Activated T-helper 1 cell treated with Interleukin-2 at 50 U/mL for 16 hours (primary cell): ENCODE results near the gene MED15.
"Not testable (repeated sequence)": the region's sequence is repeated elsewhere in the genome, so short reads cannot be mapped to it uniquely, and the experiment has no call there.

ENCODE experiments used
- DNase-seq: peaks from one replicate; pipeline ENCODE4 v3.0.0-alpha.2; 2020; ENCODE audit warnings: low read depth

Gene MED15

DNA sequence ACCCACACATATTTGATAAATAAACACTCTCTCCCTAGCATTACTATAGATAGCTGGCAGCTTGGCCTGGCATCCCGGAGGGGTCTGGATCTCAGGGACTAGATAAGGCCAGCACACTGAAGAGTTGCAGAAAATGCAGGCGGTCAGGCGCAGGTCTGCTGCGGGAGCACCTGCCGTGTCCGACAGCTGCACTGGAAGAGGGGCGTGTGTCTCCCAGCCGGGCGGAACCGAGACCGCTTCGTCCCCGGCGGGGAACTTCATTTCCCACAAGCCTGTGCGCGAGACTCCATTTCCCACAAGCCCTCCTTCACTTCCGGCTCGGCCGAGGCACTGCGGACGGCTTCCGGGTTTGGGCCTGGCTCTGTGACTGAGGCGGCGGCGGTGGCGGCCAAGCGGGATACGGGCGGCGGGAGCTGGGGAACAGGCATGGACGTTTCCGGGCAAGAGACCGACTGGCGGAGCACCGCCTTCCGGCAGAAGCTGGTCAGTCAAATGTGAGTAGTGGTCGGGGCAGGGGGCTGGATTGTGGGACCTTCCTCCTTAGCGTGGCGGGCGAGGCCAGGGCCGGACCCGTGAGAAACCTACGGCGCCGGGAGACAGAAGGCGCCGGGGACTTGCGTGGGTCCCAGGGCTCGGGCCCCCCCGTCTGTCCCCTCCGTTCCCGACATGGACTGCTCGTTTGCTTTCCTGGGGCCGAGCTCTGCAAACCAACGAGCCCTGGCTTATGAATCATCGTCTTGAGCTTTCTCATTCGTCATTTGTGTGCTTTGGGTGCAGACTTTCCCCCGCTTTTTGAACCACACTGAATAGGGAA is at the start of gene MED15:
MED15 (plus strand) TSS at position 358 of the 814 bp plus-strand sequence; CDS start at position 427, 69 bp downstream.
- DNase-seq = peak; percentile 79

- no peak for DNase-seq
Observed at GRCh38 chr22:20458530-20459151, 48.8 kb upstream of the MED15 start.

DNA sequence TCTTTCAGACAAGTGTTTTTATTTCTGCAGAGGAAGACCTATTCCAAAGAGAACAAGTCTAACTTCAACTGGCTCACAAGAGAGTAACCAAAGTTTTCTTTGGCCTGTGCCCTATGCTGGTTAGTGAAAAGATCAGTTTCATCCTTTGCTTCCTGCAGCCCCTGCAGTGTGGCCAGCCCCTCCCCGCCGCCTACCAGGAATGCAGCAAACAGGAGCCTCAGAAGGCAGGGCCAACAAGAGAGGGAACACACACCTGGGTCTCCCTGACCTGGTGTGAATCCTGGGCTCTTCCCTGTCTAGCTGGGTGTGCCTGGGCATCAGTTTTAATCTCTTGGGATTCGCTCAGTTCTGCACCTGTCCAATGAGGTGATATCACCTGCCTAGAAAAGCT is 48.3 kb upstream of the MED15 start:
- DNase-seq = no peak

DNA sequence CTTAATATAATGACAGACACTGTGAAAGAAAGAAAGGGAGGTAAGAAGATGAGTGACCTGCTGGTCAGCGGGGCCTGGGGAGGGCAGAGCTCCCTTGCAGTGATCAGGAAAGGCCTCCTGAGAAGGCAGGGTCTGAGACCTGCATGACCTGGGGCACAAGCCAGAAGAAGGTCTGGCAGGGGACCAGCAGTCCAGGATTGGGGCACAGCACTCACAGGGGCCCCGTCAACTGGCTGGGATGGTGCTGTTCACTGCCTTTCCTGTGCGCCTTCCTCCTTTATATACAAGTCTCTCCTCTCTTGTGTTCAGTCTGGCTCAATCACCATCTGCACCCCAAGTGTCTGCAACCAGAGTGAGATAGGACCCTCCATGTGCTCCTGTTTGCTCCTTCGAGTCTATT is 47.5 kb upstream of the MED15 start:
- no peak for DNase-seq

DNA sequence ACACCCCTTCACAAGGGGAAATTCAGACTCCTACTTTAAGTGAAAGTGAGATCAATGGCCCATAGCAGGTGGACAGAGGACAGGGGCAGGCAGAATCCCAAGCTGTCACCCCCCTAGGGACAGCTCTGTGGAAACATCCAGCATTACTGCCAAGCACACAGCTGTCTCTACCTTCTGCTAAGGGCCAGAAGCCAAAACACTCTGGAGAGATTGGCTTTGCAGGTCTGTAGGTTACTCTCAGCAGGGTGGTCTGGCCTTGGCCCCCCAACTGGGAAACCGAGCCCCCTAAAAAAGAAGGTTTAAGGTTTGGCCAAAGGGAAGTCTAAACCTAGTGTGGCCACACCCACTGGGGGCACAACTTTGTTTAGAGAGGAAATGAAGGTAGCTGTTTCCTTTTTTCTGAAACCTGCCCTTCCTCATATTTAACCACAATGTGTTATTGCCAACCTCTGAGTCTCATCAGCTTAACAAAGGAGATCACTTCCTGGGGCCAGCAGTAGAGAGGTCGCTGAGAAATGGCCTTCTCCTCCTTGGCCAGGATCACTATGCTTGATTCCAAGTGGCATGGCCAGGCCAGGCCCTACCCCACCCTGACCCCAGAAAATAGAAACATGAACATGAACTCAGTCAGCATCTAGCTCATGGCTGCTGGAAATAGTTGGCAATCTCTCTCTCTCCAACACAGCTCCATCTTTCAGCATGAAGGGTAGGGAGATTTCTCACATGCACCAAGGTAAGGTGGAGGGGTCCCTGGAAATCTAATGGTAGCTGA is 43.9 kb upstream of the MED15 start:
- DNase-seq = peak; percentile 29

- peak; percentile 64 for DNase-seq
Observed at GRCh38 chr22:20464096-20464614, 43.3 kb upstream of the MED15 start.

DNA sequence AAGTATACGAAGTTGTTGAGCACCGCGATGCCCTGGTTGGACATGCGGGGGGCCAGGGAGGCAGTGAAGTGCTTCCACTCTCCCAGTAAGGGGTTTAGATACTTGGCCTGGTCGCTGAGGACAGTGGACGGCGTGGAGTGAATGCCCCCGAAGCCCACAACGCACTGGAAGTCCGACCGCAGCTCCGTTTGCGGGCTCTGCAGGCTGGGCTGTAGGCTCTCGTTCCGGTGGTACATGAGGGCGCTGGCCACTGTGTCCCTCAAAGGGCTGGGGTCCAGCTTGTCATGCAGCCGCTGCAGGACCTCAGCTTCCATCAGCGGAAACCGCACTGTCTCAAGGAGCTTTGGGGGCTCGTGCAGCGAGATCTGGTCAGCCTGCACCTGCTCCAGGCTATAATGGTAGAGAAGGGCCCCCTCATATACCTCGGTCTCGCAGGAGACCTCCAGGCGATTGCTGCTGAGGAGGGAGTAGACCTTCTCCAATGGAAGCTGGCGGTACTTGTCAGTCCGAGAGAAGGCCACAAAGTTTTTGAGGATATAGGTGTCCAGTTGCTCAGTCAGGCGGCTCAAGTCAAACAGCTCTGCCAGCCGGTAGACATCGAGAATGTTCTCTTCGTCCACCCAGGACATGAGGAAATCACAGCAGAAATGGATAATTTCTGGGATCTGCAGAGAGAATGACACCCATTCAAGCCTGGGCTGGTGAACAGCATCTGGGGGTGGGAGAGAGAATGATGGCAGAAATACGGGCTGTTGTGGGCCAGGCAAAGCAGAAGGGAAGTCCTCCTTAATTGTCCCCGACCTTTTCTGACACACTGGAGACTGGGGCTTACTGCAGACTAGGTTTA is 42.3 kb upstream of the MED15 start:
- DNase-seq = no peak

GRCh38 chr22:20465759-20466077 is 41.7 kb upstream of the MED15 start:
- no peak for DNase-seq

GRCh38 chr22:20466659-20467379 is 40.6 kb upstream of the MED15 start:
- DNase-seq = no peak

DNA sequence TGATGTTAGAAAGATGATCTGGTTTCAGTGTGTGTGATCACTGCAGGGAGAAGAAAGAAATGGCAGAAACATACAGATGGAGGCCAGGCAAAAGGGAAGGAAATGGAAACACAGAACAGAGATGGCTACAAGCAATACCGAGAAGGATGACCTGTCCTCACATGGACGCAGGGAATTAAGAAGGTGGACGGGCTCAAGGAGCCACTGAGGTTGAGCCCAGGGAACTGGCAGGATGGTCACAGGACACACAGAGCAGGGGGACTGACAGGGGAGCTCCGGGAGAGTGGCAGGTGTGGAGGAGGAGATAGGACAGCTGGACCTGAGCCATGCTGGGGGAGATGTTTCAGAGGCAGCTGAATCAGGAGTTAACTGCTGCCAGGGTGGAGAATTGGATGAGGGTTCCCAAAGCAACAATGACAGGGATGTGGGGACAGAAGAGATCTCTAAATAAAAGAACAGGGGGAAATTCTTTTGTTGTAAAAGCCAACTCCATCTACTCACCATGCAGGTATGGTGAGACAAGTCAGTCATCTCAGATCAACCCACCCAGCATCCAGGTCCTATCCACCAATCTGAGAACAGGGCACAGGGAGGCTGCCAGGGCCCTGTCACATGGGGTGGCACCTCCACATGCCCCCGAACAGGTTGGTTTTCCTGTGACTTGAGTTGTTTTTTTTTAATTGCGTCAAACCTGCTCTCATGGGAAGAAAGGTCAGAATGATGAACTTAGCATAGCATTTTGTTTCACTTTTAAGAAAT is 38.1 kb upstream of the MED15 start:
- DNase-seq = no peak

GRCh38 chr22:20470525-20470924 is 36.9 kb upstream of the MED15 start:
- not testable (repeated sequence) for DNase-seq

DNA sequence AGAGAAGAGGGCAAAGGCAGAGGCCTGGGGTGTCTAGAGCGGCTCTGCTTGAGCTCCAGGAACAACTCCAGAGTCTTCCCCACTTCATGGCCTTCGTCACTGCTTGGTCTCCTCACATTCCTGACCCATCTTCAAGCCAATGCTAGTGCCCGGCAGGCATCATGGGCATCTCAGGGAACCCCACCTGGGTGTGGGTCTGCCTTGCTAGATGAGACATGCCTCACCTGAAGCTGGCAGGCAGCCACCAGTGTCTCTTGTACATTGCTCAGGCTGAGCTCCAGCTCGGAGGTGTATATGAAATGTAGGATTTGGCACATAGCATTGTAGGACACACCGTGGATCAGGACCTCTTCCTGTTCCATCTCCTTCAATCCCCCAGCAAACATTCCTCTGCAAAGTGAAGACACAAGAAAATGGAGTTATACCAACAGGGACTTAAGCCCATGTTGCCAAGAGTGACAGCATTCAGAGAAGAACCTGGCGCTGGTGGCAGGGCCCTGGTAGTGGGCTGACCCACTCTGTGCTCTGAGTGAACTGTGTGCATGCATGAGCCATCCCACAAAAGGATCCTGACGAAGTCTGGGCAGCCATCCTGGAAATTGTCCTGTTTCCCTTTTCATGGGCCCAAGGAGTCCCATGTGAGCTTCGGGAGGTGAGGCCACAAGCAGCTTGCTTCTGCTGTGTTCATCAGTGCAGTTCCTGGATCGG is 36.1 kb upstream of the MED15 start:
- DNase-seq = no peak

DNA sequence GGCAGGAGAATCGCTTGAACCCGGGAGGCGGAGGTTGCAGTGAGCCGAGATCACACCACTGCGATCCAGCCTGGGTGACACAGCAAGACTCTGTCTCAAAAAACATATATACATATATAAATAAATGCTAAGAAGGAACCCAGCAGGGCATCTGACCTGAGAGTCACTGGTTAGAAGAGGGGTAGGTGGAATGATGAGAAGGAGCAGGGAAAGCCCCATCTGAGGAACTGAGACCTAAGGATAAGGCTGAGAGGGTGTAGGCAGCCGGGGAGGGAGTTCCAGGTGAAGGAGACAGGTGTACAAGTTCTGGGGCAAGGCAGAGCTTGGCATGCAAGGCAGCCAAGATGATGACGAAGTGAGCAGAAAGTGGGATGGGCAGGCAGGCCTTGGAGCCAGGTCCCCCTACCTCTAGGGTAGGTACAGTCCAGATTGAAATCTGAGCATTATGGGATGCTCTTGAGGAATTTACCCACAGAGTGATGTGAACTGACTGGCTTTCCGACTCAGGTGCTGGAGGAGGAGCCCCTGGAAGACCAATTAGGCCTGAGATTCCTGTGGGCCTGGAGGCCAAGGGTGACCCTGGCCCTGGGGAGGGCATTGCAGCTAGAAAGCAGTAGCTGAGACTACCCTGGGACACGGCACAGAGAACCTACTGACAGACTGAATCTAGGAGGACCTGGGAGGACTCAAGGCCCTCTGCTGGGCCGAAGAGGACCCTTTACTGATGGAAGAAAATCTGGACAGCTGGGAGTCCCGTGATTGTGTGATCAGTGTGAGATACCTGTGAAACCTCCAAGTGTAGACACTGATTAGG is 34.6 kb upstream of the MED15 start:
- DNase-seq = no peak

GRCh38 chr22:20475115-20475436 is 32.3 kb upstream of the MED15 start:
- DNase-seq = no peak

GRCh38 chr22:20475569-20475968 is 31.8 kb upstream of the MED15 start:
- not testable (repeated sequence) for DNase-seq

GRCh38 chr22:20478059-20478458 is 29.4 kb upstream of the MED15 start:
- DNase-seq = not testable (repeated sequence)

DNA sequence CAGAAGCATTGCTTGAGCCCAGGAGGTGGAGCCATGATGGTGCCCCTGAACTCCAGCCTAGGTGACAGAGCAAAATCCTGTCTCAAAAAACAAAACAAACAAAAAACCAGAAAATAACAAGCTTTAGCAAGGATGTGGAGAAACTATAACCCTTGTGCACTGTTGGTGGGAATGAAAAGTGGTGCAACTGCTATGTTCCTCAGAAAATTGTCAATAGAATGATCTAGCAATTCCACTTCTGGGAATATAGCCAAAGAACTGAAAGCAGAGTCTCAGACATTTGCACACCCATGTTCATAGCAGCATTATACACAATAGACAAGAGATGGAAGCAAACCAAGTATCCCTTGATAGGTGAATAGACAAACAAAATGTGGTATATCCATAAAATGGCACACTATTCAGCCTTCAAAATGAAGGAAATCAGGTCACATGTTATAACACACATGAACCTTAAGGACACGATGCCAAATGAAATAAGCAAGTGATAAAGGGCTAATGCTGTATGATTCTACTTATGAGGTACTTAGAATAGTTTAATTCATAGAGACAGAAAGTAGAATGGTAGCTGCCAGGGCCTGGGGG is 27.7 kb upstream of the MED15 start:
- no peak for DNase-seq

GRCh38 chr22:20483143-20483506 is 24.3 kb upstream of the MED15 start:
- DNase-seq = not testable (repeated sequence)

DNA sequence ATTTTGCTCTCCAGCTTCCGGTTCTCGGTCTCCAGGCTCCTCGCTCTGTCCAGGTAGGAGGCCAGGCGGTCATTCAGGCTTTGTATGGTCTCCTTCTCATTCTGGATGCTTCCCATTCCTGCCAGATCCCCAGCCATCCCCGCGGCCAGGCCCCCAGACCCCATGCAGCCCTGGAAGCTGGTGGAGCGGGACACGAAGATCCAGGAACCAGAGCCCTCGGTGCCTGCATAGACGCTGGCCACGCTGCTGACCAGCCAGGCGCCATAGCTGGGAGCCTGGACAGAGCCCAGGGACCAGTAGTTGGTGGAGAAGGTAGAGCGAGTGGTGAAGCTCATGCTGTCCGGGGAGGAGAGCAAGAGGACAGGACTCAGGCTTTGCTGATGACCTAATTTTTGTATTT is 23.6 kb upstream of the MED15 start:
- DNase-seq = no peak
